ENCODE results near the gene CCBE1. TPM values are rescaled to one million over a fixed set of nuclear protein-coding genes. Genes with fewer than 3 reads are reported as not detected.

CCBE1 gene
- total and polyA plus RNA-seq, 2 of the 4 experiments (the other 2 are of a cell fraction): 64.8 to 148 TPM

GRCh38 chr18:59539108-59539507 lies 158.1 kb downstream of the CCBE1 start:
- Histone ChIP-seq H3K79me1 (ENCODE audit: low read depth in 1 of 2, low read length in 2 of 2) (peaks cover 25 to 28% of the 10 kb centered on the region in 2 experiments), H3K4me2 (ENCODE audit: low read depth, low read length) (no peak overlapping the region), H3K27me3 (ENCODE audit: control insufficient read depth, insufficient read depth, low read length) (no peaks in the 10 kb centered on the region), H2AK5ac (ENCODE audit: low read depth, low read length) (no peak overlapping the region), H3K56ac (ENCODE audit: extremely low read depth, insufficient read depth, low read length) (no peak overlapping the region), H3K4me1 (ENCODE audit: control insufficient read depth, insufficient read depth, low read length) (peaks cover 2% of the 10 kb centered on the region; the same call in 1 of the 2 replicates), H4K8ac (ENCODE audit: low read depth in 2 of 2, low read length in 2 of 2) (no peak overlapping the region), H4K91ac (ENCODE audit: insufficient read depth, low read depth, low read length) (no peak overlapping the region), H4K20me1 (ENCODE audit: insufficient read depth, low read length) (peaks cover 15% of the 10 kb centered on the region; the same call in 1 of the 2 replicates), H3K23ac (ENCODE audit: low read depth, low read length) (no peak overlapping the region), H3K18ac (ENCODE audit: low read depth, low read length) (no peak overlapping the region), H4K5ac (ENCODE audit: low read depth, low read length) (no peak overlapping the region), H3K4ac (ENCODE audit: low read depth, low read length) (no peak overlapping the region), H3K9me3 (ENCODE audit: control insufficient read depth, insufficient read depth, low read length) (no peaks in the 10 kb centered on the region), H3K9me1 (ENCODE audit: insufficient read depth, low read length) (peaks cover 3% of the 10 kb centered on the region; the same call in 1 of the 2 replicates), H2BK5ac (ENCODE audit: low read depth, low read length, poor library complexity, severe bottlenecking) (no peak overlapping the region), H2BK20ac (ENCODE audit: low read depth, low read length) (no peak overlapping the region), H2BK15ac (ENCODE audit: low read depth, low read length) (no peak overlapping the region), H2AK9ac (replicated peaks; ENCODE audit: low read depth, low read length, poor library complexity) (no peak overlapping the region), H3K14ac (replicated peaks; ENCODE audit: low read depth, low read length) (no peak overlapping the region), H3K9ac (ENCODE audit: low read depth, low read length) (no peak overlapping the region), H3K36me3 (ENCODE audit: control insufficient read depth, insufficient read depth, low read length) (no peaks in the 10 kb centered on the region), H3K27ac (ENCODE audit: insufficient read depth, low read length) (no peak overlapping the region), H2BK120ac (ENCODE audit: low read depth, low read length) (no peak overlapping the region), H2AFZ (replicated peaks; ENCODE audit: low read length, poor library complexity) (no peak overlapping the region), H3K4me3 (ENCODE audit: insufficient read depth, low read depth, low read length) (no peak overlapping the region)
- DNase-seq (no peak), ATAC-seq (ENCODE audit: low read depth) (no peak)
- intact Hi-C loops (cut with micrococcal nuclease): no loop called here
- CTCF ChIA-PET: no interaction called here
- no peak for TF ChIP-seq POLR2A (IDR thresholded peaks at IDR 0.05; ENCODE audit: low read depth, low read length)
- TF ChIP-seq ELK1 (IDR thresholded peaks at IDR 0.05; ENCODE audit: borderline replicate concordance, low read depth, low read length): no peak
- no peak for TF ChIP-seq MXI1 (IDR thresholded peaks at IDR 0.05; ENCODE audit: borderline replicate concordance, low read depth, low read length)
- no peak for TF ChIP-seq USF2 (IDR thresholded peaks at IDR 0.05; ENCODE audit: low read depth, low read length)
- TF ChIP-seq CEBPB (IDR thresholded peaks at IDR 0.05; ENCODE audit: low read depth, low read length): no peak
- no peak for TF ChIP-seq BHLHE40 (IDR thresholded peaks at IDR 0.05; ENCODE audit: low read depth, low read length)
- TF ChIP-seq MAZ (IDR thresholded peaks at IDR 0.05; ENCODE audit: borderline replicate concordance, low read depth, low read length): no peak
- TF ChIP-seq MAFK (IDR thresholded peaks at IDR 0.05; ENCODE audit: low read depth, low read length): no peak
- no peak for TF ChIP-seq CTCF (conservative IDR thresholded peaks at IDR 0.05; ENCODE audit: low read depth, low read length)
- TF ChIP-seq CHD1 (IDR thresholded peaks at IDR 0.05; ENCODE audit: low read depth, low read length): no peak
- no peak for TF ChIP-seq RAD21 (IDR thresholded peaks at IDR 0.05; ENCODE audit: low read length)
- no peak for TF ChIP-seq RCOR1 (IDR thresholded peaks at IDR 0.05; ENCODE audit: insufficient replicate concordance, low read length)
- no peak for TF ChIP-seq RFX5 (IDR thresholded peaks at IDR 0.05; ENCODE audit: low read depth, low read length)
- TF ChIP-seq NFE2L2 (IDR thresholded peaks at IDR 0.05; ENCODE audit: low read depth, low read length): no peak
- no peak for TF ChIP-seq FOS (IDR thresholded peaks at IDR 0.05; ENCODE audit: low read depth, low read length)
- TF ChIP-seq SMC3 (IDR thresholded peaks at IDR 0.05; ENCODE audit: low read depth, low read length): no peak
- no CpG with 5 or more reads among the region's 4 CpGs for WGBS, 2 experiments (ENCODE audit: extremely low coverage in 2 of 2, insufficient read length in 1 of 2)
- POLR2A ChIA-PET (ENCODE audit: unreplicated experiment): no interaction called here
- no TSS peak for BruUV-seq (replicated peaks)
- in situ Hi-C loops (cut with MboI; ENCODE audit: low sequenced_read_pairs): no loop called here
- dilution Hi-C loops (cut with HindIII; ENCODE audit: low sequenced_read_pairs, unreplicated experiment): no loop called here

Data from IMR-90 (cell line).